Neuron (in vitro differentiated cells): ENCODE data around the gene NUP107.
A peak's percentile ranks its signal among the peaks of the same experiment; 100 is the strongest.
"Not testable (repeated sequence)": the region's sequence is repeated elsewhere in the genome, so short reads cannot be mapped to it uniquely, and the experiment has no call there.

Experiments used
- H2AFZ ChIP-seq: one replicate; pipeline ENCODE4 v1.6.1; 2013; ENCODE audit warnings: low read depth, mild to moderate bottlenecking, inconsistent platforms, low read length, moderate library complexity
- H3K27me3 ChIP-seq: one replicate; pipeline ENCODE4 v1.6.1; 2013; ENCODE audit warnings: low read length; ENCODE audit not compliant: insufficient read depth
- H3K36me3 ChIP-seq: one replicate; pipeline ENCODE4 v1.6.1; 2013; ENCODE audit warnings: low read length; ENCODE audit not compliant: insufficient read depth
- H3K4me1 ChIP-seq: one replicate; pipeline ENCODE4 v1.6.1; 2013; ENCODE audit warnings: low read length; ENCODE audit not compliant: insufficient read depth
- H3K4me3 ChIP-seq: 2 replicates; pipeline ENCODE4 v1.5.1; 2013; ENCODE audit warnings: mild to moderate bottlenecking, low read length, moderate library complexity
- H3K9me3 ChIP-seq: one replicate; pipeline ENCODE4 v1.6.1; 2013; ENCODE audit warnings: low read length

Gene NUP107

DNA sequence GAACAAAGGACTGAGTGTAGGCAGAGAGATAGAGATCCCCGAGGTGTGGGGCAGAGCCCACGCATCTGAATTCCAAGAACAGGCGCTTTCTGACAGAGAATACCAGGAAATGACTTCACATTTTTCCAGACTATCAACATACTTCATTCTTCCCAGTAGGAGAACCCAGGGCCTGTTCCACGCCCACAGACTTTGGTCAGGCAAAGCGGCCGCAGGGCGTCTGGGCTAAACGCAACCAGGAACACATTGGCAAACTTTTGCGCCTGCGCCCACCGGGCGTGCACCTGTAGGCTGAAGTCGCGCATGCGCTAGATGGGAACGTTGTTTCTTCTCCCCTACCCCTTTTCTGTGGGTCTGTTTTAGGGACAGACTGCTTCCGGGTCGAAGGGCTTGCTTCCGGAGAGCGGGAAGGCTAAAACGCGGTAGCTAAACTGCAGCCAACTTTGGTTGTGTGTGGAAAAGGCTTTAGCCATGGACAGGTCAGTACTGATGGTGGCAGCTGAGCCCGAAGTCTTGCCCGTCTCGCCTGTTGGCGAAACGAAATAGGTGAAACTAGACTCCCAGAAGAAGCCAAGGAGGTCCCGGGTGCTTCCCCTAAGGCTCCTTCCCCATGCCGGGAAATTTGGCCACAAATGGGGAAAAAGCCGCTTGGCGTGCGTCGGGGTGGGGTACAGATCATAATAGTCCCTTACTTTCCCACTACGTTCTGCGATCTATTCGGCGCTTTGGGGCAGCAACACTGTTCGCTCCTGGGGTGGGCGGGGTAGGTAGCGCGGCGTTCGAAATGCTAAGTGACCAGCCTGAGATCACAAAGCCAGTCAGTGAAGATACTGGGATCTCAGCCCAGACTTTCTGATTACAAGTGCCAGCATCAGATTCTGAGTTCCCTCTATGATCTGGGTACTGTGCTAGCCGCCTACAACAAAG is at the start of gene NUP107:
TSS of gene NUP107 (plus strand) at position 384 of the 927 bp plus-strand sequence. CDS start at position 472, 88 bp downstream.
- peaks cover 16% of the 10 kb centered on the region for H3K4me1 ChIP-seq
- H3K9me3 ChIP-seq = no peaks in the 10 kb centered on the region
- H2AFZ ChIP-seq = peak within 1 kb of the TSS; percentile 84
- H3K36me3 ChIP-seq = peaks cover 6% of the 10 kb centered on the region
- H3K27me3 ChIP-seq = no peaks in the 10 kb centered on the region
- peak within 1 kb of the TSS; percentile 64 for H3K4me3 ChIP-seq

DNA sequence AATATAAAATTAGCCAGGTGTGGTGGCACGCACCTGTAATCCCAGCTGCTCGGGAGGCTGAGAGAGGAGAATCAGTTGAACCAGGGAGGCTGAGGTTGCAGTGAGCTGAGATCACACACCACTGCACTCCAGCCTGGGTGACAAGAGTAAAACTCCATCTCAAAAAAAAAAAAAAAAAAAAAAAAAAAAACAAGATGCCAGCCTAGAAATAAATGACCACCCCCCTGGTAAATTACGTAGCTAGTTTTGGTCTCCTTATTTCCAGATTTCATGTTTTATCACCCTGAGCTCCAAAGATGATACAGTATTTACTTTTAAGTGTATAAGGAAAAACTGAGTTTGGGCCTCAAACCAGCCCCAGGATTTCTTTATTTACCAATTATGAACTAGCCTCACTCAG is 49.3 kb upstream of the NUP107 start:
- H3K36me3 ChIP-seq, H3K4me3 ChIP-seq, H3K27me3 ChIP-seq, H3K4me1 ChIP-seq, H3K9me3 ChIP-seq, H2AFZ ChIP-seq: not testable (repeated sequence)

DNA sequence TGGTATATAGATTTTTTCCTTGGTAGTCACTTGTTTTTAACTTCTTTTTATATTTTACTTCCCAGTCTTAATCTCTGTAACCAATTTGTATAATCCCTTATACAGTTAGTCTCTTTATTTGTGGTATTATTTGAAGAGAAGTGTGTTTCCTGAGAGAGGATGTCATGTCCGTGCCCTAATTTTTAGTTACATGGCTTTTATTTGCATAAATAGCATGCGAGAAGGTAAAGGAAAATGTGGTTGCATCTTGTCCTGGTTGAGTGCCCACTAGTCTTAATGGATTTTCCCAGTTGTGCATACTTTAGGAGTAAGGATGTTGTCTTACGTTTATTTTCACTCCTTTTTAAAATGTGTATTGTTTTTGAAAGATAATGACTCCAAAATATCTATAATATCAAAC is 48.6 kb upstream of the NUP107 start:
- Histone ChIP-seq H3K4me1 (no peaks in the 10 kb centered on the region), H3K9me3 (no peaks in the 10 kb centered on the region), H3K36me3 (peaks cover 6% of the 10 kb centered on the region), H3K27me3 (no peaks in the 10 kb centered on the region), H2AFZ (no peak overlapping the region), H3K4me3 (no peak overlapping the region)

DNA sequence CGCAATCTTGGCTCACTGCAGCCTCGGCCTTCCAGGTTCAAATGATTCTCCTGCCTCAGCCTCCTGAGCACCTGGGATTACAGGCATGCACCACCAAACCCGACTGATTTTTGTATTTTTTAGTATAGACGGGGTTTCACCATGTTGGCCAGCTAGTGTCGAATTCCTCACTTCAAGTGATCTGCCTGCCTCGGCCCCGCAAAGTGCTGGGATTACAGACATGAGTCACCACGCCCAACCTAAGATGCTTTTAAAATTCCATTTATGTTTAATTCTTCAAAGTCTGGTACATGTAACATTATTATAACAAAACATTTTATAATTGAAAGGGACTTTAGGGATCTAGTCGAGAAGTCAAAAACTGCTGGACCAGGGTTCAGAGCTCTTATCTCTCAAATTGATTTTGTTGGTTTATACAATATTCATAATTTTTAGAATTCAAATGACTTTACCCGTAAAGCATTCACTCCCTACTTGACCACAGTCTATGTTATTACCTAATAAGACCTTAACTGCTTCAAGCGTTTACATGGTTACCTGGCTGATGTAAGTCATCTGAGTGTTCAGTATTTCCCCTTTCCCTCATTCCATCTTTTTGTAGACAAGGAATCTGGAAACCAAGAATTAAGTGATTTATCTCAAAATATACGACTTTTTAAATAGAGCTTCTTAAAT is 47.9 kb upstream of the NUP107 start:
- Histone ChIP-seq H3K36me3 (peaks cover 6% of the 10 kb centered on the region), H3K27me3 (no peaks in the 10 kb centered on the region), H3K9me3 (no peaks in the 10 kb centered on the region), H3K4me3 (no peak overlapping the region), H2AFZ (no peak overlapping the region), H3K4me1 (no peaks in the 10 kb centered on the region)

DNA sequence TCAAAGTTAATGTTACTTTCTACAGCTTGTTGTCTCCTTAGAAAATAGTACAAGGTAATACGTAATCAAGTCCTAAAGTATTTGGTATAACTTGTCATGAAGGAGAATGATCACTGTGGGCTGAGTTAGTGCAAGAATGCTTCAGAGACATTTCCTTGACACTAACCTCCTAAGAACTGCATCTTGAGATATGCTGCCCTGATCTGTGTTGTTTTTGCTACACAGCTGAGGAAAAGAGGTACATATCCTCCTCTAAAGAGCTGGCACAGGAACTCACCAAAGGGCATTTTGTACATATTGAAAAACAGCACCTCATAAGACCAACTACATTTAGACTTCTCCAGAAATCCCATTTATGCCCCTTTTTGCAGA is 47.4 kb upstream of the NUP107 start:
- Histone ChIP-seq H3K4me1 (no peaks in the 10 kb centered on the region), H3K9me3 (no peaks in the 10 kb centered on the region), H2AFZ (no peak overlapping the region), H3K4me3 (no peak overlapping the region), H3K27me3 (no peaks in the 10 kb centered on the region), H3K36me3 (peaks cover 6% of the 10 kb centered on the region)

DNA sequence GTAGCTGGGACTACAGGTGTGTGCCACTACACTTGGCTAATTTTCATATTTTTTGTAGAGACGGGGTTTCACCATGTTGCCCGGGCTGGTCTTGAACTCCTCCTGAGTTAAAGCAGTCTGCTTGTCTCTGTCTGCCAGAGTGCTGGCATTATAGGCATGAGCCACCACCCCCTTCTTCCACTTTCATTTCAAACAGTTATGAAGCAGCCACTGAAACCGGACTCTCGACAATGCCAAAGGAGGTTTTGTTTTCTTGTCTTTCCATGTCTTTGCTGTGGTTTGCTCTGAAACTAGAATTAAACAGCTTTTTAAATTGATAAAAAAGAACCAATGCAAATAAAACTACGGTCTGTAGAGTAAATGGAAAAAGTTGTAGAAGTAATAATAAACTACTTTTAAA is 45.6 kb upstream of the NUP107 start:
- Histone ChIP-seq H3K27me3 (no peaks in the 10 kb centered on the region), H2AFZ (no peak overlapping the region), H3K4me1 (no peaks in the 10 kb centered on the region), H3K36me3 (peaks cover 8% of the 10 kb centered on the region), H3K4me3 (no peak overlapping the region), H3K9me3 (no peaks in the 10 kb centered on the region)

DNA sequence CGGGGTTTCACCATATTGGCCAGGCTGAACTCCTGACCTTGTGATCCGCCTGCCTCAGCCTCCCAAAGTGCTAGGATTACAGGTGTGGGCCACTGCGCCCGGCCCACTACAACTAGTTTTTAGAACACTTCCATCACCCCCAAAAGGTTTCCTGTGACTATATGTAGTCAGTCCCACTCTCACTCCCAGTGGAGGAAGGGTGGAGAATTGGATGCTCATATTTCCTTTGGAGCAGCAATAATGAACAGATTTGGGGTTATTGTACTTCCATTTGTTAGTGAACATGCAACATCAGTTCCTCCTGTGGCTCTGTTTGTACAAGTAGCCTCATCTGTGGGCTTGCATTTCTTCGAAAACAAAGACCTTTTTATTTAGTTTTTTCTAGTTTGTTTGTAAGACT is 40.3 kb upstream of the NUP107 start:
- Histone ChIP-seq H2AFZ (no peak overlapping the region), H3K36me3 (peaks cover 23% of the 10 kb centered on the region), H3K4me3 (no peak overlapping the region)

DNA sequence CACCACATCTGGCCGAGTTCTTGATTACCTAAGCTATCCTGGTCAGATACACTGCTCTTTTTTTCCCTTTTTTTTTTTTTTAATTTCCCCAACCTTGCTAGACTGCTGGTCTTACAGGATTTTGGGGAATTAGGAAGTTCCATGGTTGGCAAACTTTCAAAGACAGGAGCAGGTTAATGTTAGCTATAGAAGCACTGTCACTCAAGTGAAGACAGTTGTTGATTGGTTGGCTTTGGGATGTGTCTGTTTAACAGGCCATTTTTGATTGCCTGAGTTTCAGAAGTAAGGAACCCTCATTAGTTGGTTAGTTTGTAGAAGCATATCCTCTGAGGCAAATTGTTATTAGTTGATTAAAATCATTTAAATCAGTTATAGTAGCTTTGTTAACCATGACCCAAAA is 39.3 kb upstream of the NUP107 start:
- Histone ChIP-seq H3K4me1 (no peaks in the 10 kb centered on the region), H3K9me3 (no peaks in the 10 kb centered on the region), H2AFZ (no peak overlapping the region), H3K36me3 (peaks cover 27% of the 10 kb centered on the region), H3K4me3 (no peak overlapping the region), H3K27me3 (no peaks in the 10 kb centered on the region)

More for the DNA sequence above, 40.3 kb upstream of the NUP107 start:
- no peaks in the 10 kb centered on the region for H3K9me3 ChIP-seq
- H3K4me1 ChIP-seq = no peaks in the 10 kb centered on the region
- H3K27me3 ChIP-seq = no peaks in the 10 kb centered on the region

DNA sequence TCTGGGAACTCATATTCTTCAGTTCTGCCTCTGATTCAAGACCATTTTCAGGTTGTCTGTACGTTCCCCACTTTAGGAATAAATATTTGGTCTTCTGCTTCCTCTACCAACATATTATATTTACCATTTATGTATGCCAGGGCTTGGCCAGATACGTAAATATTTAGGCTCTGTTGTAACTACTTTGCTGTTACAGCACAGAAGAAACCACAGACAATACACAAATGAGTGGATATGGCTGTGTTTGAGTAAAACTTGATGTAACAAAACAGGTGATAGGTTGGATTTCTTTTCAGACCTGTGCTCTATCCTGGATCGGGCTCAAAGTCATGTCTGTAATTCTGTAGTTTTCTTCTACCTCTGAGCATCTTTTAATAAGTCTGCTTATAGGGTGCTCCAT is 38.6 kb upstream of the NUP107 start:
- Histone ChIP-seq H3K9me3 (no peaks in the 10 kb centered on the region), H2AFZ (no peak overlapping the region), H3K27me3 (no peaks in the 10 kb centered on the region), H3K4me3 (no peak overlapping the region), H3K4me1 (no peaks in the 10 kb centered on the region), H3K36me3 (peaks cover 29% of the 10 kb centered on the region)

DNA sequence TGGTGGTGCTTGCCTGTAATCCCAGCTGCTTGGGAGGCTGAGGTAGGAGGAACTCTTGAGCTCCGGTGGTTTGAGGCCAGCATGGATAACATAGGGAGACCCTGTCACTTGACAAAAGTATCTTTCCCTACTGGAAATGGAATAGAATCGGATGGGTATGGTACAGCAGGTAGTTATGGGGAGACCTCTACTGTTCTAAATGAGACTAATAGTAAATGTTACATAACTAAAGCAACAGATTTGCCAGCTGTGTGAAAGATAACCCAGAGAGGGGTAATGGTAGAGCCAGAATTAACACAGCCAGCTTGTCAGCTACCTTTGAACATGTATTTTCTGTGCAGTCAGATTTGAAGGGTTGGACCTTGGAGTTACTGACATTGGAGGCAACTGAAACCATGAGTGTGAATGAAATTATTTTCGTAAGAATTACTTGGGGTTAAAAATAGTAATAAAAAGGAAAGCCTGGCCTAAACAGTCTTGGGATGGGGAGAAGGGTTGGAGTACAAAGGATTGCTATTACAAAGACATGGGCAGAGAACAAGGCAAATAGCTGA is 21.7 kb upstream of the NUP107 start:
- Histone ChIP-seq H3K4me1 (no peaks in the 10 kb centered on the region), H2AFZ (no peak overlapping the region), H3K36me3 (peaks cover 13% of the 10 kb centered on the region), H3K4me3 (no peak overlapping the region), H3K27me3 (no peaks in the 10 kb centered on the region), H3K9me3 (no peaks in the 10 kb centered on the region)

DNA sequence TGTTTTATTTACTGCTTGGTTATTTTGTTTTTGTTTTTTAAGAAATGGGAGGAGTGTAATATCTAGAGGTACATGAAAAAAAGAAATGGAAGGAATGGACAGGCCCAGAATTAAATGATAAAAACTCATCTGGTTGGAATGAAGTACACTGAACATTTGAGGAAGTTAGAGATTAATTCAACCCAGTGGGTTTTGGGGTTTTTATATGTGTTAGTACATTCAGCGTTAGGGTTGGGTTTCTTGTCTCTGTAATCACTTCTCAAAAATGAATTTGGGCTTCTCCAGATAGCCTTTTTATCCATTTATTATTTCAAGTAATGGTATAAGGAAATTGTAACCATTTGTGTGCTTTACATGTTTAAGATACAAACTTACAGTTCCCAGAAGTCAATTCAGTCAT is 19.5 kb upstream of the NUP107 start:
- peaks cover 4% of the 10 kb centered on the region for H3K36me3 ChIP-seq
- H3K4me1 ChIP-seq = no peaks in the 10 kb centered on the region
- no peak overlapping the region for H3K4me3 ChIP-seq
- no peak overlapping the region for H2AFZ ChIP-seq
- H3K9me3 ChIP-seq = no peaks in the 10 kb centered on the region
- no peaks in the 10 kb centered on the region for H3K27me3 ChIP-seq

DNA sequence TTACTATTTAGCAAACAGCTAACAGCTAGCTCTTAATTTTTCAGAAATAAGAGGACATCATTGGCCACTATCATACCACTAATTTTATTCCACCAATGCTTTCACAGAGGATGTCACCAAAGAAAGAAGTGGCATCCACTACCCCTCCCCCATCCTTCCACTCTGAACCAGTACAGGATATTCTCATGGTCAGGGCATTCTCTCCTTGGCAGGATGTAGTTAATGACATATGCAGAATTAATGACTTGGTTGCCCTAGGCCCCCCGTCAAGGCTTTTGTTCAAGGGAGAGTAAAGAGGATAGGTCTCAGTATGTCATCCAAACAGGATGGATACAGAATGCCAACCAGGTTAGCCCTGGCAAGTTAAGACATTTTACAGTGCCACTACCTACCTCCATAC is 18.9 kb upstream of the NUP107 start:
- no peak overlapping the region for H2AFZ ChIP-seq
- H3K27me3 ChIP-seq = no peaks in the 10 kb centered on the region
- no peak overlapping the region for H3K4me3 ChIP-seq
- H3K4me1 ChIP-seq = no peaks in the 10 kb centered on the region
- H3K36me3 ChIP-seq = peaks cover 4% of the 10 kb centered on the region
- no peaks in the 10 kb centered on the region for H3K9me3 ChIP-seq

DNA sequence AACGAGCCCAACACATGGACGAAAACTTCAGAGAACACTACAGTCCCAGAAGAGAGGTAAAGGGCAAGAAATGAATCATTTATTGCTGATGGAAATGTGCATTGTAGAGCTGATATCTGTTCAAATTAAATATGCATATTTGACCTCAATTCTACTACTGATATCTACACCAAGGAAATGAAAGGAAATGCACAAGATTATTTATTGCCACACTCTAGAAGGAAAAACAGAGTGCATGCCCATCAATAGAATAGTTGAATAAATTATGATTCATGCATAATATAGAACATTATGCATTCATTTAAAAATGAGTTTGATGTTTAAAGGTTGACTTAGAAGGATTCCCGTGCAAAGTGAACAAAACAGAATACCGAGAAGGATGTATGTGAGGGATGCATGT is 15.6 kb upstream of the NUP107 start:
- no peak overlapping the region for H3K4me3 ChIP-seq
- no peaks in the 10 kb centered on the region for H3K27me3 ChIP-seq
- peaks cover 3% of the 10 kb centered on the region for H3K4me1 ChIP-seq
- no peaks in the 10 kb centered on the region for H3K9me3 ChIP-seq
- H2AFZ ChIP-seq = no peak overlapping the region
- no peaks in the 10 kb centered on the region for H3K36me3 ChIP-seq
